Stimulated activated CD4-positive, alpha-beta T cell treated with anti-CD3 and anti-CD28 coated beads, Interleukin-4, amount 100 ng/mL, for 24 hours (primary cell): ENCODE data around the gene CCND2.
A peak's percentile ranks its signal among the peaks of the same experiment; 100 is the strongest.

Source experiments
- DNase-seq: peaks from one replicate; pipeline ENCODE4 v3.0.0-alpha.2; 2020

CCND2 gene

DNA sequence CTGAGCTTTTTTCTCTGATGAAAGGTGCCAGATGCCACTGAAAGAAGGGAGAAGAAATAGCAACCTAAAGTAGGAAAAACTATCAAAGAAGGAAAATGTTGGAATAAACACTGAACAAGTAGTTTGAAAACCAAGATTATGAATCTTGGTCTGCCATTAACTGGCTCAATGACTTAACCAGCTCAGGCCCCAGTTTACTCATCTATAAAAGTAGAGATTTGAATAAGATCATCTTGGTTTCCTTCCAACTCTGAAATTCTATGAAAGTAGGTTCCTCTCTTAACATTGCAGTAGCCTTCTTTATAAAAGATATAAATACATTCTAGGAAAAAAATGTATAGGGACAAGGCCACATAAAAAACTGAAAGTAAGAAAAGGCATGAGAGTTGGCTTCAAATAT lies 16.1 kb upstream of the CCND2 start:
- no peak for DNase-seq

DNA sequence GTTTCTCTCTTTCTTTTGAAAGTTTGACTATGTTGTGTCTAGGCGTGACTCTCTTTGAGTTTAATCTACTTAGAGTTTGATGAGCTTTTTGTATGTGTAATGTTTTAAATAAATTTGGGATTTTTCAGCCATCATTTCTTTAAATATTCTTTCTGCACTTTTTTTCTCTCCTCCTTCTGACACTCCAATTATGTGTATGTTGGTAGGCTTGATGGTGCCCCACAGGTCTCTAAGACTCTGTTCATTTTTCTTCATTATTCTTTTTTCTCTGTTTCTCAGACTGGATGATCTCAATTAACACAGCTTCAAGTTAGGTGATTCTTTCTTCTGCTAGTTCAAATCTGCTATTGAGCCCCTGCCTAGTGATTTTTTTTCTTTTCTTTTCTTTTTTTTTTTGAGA lies 14.5 kb upstream of the CCND2 start:
- DNase-seq = no peak

DNA sequence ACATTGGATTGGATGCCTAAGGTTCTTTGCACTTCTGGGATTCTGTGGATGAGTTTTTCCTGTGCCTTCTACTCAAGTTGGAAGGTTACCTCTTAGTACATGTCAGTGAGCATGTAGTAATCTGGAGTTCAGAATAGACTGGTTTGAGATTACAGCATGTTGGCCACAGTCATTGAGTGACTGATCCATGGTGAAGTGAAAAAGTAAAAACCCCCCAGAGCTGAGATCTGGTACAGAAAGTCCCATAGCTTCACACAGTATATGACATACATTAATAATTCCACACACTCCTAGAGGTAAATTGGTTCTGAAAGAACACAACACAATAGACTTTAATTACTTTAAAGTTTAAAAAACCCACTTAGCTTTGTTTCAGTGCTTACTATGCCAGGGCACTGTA lies 11.9 kb upstream of the CCND2 start:
- DNase-seq = no peak

DNA sequence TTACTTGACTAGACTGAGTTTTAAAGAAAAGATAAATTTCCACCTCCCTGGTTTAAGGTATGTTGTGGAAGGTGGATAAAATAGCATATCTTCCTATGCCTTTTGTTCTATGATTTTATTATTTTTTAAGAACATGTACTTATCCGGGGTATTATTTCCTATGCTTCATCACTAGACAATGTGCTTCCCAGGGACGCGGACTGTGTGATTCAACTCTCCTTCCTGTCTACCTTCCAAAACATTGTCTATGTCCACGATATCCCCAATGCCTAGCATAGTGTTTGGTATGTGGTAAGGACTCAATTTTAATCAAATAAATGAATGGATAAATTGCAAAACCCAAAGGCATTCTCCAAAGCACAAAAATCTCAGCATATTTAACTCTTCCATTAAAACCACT lies 8.3 kb upstream of the CCND2 start:
- no peak for DNase-seq

DNA sequence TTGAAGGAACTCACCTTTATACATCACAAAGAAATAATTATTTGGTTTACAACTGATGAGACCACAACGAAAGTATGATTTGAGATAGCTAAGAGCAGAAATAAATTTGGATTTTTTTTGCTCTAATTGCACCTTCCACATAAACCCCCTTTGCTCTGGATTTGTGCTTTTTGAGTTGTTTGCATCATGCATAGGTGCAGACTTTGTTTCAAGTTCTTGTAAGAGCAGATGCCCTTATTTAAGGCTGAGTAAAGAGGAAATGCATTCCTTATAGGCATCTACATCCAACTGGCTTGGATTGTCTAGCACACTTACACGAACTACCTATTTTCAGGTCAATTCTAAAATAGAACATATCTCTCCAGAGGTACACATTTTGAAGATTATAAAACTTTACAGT lies 6.6 kb upstream of the CCND2 start:
- DNase-seq = no peak

DNA sequence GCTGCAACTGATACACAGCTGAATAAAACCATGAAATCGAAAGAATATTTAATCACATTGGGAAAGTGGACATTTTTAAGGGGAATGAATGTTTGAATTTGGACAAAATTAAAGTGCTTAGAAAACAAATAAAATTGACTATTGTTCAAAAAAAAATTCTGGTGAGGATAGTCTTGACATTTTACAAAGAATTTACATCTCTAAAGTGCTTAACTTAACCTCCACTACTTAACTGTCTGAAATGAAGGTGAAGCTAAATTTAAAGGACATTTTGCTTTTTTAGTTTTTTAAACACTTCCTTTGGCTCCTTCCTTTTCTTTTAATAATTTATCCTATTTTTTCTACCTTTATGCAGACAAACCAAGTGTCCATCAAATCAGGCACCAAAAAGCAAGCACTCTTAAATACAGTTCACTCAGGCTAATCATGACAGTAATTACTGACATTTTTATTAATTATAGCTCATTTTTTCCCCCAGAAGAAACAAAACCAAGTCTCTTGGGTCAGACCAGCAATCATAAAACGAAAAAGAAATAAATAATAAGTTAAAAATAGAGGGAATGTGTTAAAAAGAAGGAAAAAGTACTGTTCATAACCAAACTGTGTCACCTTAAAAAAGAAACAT lies 5.7 kb upstream of the CCND2 start:
- no peak for DNase-seq

DNA sequence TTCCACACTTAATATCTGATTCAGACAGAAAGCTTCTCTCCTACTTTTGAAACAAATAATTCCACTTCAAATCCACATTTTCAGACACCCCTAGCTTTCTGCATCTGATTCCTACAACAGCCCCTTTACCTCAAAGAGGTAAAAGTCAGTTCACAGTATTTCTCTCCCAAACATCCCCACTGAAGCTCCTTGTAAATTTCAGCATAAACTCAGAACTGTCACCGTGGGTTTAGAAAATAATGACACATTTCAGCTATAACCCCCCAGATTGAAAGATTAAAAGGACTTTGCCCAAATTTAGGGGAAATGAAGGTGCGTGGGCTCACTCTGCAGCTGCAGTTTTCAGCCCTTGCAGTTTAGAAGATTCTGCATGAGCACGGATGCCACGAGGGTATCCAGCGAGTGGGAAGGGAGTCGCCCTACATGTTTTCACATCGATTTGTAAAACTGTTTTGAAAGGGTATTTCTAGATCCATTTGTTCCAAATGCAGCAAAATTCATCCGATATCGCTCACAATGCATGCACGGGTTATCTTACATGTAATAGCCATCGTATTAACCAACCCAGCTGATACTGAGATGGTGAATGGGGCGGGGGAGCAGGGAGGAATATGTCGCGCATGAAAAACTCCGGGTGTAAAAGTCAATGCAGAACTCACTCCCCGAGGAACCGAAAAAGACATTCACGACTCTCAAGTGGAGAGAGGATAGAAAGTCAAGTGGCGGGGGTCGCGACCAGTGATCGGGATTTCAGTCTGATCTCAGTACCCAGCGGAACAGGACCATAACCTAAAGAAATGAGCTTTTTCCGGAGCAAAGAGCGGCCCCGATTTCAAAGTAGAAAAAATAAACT lies 5.0 kb upstream of the CCND2 start:
- peak; percentile 61 for DNase-seq

DNA sequence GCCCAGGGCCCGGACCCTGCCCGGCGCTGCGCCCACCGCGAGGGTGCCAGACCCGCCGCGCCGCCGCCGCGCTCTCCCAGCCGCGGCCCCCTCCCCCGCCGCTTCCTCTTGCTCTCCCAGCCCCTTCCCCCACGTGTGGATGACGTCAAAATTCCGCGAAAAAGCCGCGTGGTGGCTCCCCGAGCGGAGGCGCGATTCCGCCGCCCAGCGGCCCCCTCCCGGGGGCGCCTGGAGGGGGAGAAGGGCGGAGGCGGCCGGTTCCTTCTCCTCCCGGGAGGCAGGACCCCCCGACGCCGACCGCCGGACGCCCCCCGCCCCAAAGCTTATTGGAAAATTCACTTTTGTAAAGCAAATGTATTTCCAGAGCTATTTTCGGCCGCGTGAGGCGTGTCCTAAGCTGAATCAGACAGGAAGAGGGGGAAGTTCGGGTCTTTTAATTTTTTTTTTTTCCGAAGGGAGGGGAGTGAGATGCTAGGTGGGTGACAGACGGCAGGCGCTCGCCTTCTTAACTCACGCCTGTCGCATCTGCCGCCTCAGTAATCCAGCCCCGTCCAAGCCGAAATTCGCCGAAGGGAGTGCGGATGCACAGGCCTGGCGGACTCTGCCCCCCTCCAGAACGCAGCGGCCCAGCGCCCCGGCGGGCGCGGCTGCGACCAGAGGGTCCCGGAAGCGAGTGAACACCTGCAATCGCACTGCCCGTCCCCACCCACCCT lies 4.1 kb upstream of the CCND2 start:
- DNase-seq = peak; percentile 95

DNA sequence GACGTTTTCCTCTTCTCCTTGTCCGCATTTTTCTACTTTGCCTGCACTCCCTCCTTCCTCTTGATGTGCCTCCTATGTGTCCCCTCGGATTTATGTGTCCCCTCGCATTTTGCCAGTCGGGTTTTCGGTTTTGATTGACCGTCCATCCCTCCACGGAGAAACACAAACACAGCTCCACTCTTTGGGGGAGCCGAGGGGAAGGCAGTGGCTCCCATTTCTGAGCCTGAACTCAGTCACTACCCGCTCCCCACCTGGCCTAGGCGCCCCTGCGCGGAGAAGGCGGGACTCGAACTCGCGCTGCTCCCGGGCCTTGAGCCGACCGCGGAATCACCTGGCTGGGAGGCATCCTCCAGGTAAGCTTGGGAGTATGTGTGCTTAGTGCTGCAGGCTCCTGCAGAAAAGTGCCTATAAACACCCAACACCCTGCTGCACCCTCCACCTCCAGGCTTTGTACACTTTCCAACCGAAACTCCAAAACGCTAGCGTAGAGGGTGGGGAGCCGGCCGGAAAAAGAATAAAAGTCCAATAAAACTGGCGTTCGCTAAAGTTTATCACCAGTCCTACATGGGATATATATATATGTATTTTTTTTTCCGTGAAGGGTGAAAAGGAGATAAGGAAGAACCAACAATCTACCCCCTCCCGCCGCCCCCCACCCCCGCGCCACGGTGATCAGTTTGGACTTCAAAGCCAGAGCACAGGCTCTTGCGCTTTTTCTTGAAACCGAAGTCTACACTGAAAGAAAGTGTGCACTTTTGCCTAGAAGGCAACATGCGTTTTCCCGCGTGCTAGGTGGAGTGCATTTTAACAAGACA lies 3.3 kb upstream of the CCND2 start:
- peak; percentile 63 for DNase-seq

DNA sequence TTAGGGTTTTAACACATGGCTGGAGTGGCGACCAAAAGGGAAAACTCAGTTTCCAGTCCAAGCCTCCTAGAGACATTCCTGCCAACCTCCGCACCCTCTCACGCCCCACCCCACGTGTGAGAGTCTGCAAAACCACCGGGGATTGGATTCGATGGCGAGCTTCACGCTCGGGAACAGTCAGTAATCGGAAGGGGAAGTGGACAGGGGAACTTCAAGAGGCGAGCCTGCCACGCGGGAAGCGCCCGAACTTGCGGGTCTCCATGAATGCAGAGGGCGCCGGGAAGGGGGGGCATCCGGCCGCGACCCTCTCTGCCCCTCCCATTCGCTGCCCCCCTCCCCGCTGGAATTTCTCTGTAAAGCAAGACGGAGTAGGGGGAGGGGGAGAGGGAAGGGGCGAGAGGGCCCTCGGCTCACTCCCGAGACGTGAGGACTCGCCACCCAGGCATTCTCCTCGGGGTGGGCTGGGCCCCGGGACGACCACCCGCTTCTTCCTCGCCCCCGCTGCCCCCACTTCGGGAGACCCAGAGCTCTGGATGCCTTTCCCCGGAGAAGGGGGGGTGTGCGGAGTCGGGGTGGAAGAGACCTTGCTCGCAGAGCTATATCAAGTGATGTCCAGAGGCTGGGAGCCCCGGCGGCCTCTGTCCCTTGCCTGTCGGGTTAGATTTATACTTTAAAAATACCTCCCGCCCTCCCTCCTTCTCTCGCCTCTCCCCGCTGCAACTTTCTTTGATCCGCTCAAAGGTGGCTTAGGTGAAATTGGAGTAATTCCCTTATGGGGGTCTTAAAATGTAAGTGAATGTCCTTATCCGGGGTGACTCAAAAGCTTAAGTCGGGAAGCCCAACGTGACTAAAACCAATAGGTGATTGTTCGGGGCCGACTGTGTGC lies 2.5 kb upstream of the CCND2 start:
- DNase-seq = peak; percentile 58

DNA sequence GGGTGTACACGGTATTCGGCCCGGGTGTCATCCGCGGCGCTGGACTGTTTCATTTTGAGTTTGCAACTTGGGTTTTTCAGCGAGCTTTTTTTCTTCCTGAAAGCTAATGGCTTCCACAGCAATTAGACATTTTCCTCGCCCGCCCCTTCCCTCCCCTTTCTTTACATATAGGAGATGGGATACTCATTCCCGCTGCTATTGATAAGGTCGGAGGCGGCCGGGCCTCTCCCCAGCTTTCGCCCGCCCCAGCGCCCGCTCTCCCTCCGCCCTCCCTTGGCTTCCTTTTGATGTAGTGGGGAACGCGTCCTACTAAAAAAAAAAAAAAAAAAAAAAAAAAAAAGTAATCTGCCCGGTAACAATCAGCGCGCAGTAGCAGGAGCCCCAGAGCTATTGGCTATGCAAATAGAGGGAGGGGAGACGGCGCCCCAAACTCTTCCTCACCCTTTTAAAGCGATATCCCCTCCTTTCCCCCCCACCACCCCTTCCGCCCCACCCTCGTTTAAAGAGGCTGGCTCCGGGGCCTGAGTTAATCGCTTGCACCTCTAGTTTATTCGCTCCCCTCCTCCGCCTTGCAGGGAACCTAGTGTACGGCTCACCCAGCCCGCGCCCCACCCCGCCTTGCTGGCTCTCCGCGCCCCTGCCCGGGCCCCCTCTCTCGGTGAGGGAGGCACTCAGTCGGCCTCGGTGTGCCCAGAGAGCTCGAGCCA lies 1.7 kb upstream of the CCND2 start:
- peak; percentile 90 for DNase-seq

DNA sequence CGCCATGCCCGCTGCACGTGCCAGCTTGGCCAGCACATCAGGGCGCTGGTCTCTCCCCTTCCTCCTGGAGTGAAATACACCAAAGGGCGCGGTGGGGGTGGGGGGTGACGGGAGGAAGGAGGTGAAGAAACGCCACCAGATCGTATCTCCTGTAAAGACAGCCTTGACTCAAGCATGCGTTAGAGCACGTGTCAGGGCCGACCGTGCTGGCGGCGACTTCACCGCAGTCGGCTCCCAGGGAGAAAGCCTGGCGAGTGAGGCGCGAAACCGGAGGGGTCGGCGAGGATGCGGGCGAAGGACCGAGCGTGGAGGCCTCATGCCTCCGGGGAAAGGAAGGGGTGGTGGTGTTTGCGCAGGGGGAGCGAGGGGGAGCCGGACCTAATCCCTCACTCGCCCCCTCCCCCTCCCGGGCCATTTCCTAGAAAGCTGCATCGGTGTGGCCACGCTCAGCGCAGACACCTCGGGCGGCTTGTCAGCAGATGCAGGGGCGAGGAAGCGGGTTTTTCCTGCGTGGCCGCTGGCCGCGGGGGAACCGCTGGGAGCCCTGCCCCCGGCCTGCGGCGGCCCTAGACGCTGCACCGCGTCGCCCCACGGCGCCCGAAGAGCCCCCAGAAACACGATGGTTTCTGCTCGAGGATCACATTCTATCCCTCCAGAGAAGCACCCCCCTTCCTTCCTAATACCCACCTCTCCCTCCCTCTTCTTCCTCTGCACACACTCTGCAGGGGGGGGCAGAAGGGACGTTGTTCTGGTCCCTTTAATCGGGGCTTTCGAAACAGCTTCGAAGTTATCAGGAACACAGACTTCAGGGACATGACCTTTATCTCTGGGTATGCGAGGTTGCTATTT lies 914 bp upstream of the CCND2 start:
- peak; percentile 78 for DNase-seq

DNA sequence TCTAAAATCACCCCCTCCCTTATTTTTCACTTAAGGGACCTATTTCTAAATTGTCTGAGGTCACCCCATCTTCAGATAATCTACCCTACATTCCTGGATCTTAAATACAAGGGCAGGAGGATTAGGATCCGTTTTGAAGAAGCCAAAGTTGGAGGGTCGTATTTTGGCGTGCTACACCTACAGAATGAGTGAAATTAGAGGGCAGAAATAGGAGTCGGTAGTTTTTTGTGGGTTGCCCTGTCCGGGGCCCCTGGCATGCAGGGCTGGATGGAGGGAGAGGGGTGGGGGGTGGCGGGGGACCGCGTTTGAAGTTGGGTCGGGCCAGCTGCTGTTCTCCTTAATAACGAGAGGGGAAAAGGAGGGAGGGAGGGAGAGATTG lies 300 bp upstream of the CCND2 start:
- DNase-seq = no peak

DNA sequence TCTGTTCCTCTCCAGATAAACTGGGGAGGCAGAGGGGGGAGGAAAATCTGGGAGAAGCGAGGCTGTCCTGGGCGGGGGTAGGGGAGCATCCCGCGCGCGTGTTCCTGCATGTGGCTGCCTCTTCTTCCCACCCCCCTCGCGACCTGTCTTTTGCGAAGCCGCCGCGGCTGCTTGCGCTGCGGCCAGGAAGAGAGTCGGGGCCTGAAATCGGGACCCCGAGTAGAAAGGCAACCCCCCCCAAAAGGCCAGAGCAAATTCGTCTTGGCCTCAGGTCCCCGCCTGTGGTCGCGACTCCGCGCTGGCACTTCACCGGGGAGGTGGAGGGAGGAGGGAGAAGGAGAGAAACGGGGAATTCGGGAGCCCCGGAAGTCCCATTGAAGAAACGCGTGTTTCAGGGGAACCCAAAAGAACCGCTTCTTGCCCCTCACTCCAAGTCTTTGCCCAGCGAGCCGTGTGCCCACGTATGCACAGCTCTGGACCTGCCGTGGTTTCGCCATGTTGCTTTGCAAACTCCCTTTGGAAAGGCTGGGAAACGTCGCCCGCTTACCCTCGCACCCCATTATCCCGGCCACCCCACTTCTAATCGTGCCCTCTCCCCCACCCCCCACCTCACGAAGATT lies 944 bp downstream of the CCND2 start:
- peak; percentile 37 for DNase-seq

DNA sequence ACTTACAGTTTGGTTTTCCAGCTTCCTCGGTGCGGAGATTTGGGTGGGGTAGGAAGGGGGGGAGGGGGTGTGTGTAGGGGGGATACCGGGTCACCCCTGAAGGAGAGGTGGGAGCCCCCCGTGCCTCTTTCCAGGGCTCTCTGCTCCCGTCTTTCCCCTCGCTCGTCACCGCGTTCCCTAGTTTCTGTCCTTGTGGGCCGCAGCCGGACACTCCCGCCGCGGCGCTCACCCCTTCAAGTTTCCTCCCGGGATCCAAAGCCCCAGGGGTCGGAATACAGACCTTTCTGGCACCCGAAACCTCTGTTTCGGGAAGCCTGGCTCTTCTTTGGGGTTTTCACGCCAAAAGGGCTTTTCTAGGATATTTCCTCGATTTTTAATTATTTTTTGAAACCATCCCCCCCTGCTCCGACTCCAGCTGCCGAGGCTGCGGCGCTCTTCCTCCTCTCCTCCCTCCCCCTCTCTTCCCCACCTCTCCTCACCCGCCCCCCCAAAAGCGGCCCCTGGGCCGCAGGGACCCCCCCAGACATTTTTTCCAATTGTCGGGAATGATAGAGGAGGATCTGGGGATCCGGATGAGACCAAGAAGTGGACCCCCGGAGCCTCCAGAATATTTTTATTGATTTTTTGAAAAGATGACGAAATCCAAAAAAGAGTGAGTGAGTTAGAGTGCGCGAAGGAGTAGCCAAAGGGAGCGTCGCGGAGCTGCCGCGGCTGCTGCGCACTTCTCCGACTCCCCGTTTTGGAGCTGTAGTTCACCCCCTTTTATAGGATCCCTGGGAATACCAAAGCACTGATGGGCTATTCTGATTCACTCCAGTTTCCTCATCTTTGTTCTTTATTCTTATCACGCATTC lies 1.7 kb downstream of the CCND2 start:
- DNase-seq = no peak

DNA sequence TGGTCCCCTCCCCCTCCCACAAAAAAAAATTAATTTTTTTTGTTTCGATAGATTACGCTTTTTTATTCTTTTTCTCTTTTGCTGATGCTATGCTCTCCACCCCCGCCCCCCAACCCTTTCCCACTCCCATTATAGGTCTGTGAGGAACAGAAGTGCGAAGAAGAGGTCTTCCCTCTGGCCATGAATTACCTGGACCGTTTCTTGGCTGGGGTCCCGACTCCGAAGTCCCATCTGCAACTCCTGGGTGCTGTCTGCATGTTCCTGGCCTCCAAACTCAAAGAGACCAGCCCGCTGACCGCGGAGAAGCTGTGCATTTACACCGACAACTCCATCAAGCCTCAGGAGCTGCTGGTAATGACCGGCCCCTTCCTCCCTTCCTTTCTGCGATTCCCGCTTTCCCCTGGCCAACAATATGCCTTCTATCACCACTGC lies 2.3 kb downstream of the CCND2 start:
- DNase-seq = no peak

DNA sequence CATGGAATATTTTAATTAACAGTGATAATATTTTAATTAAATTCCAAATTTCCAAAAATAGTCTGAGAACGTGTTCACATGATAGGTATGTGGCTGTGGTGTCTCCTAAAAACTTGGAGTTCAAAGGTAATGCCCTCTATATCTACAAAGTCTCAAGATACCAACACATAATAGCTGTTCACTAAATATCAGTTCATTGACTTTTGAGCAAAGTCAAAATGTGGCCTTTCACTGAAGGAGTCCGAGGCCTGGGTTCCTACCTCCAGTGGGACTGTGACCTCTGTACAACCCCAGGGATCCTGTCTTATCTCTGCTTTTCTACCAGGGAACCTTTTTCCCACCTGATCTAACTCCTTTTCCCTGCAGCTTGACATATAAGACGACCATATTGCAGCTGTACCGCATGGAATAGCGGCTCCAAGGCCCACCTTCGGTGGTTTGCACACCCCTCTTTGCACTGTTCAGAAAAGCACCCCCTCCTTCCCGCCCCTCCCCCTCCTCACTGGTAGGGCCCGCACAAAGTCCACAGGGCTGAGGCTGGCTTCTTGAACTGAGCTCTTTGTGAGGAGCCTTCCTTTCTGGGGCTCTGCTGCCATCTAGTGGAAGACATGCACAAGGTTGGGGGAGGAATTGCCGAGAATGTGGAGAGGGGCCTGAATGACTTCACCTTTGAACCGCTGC lies 3.1 kb downstream of the CCND2 start:
- DNase-seq = peak; percentile 91

DNA sequence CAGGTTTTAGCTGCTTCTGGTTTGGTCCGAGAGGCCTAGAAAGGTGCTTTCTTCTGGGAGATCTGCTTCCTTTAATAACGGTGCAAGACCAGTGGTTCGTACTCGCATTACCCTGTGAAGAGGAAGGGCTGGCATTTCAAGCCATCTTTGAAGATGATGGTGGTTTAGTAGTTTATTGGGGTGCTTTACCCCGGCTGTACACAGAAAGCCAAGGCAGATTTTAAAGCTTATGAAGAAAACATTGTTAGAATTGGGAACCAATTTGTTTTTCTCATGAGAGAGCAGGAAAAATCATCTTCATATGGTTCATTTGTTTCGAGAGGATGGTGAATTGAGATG lies 3.6 kb downstream of the CCND2 start:
- DNase-seq = no peak
